Measurements from ENCODE around the gene A3GALT2. TPM values are rescaled to one million over a fixed set of nuclear protein-coding genes. Genes with fewer than 3 reads are reported as not detected.

A3GALT2 gene
- total RNA-seq, 1 experiment from 2014 or later, result not detected

GRCh38 chr1:33270379-33270778, 50.5 kb downstream of the A3GALT2 start:
- Histone ChIP-seq H2AK5ac (ENCODE audit: insufficient read length, low read length) (no peak overlapping the region), H3T11ph (ENCODE audit: low read length) (no peak overlapping the region), H3K79me2 (ENCODE audit: insufficient read depth, low read length) (no peaks in the 10 kb centered on the region; the same call in 1 of the 2 replicates), H2BK12ac (ENCODE audit: insufficient read length, low read depth, low read length) (no peak overlapping the region), H3K9me3 (ENCODE audit: control insufficient read depth, low read depth, low read length) (no peaks in the 10 kb centered on the region), H3K79me1 (ENCODE audit: insufficient read depth, low read depth, low read length, poor library complexity, severe bottlenecking) (no peaks in the 10 kb centered on the region), H4K8ac (replicated peaks; ENCODE audit: insufficient read length, low read depth, low read length) (no peak overlapping the region), H3K23me2 (ENCODE audit: insufficient read length, low read depth, low read length, poor library complexity, severe bottlenecking) (no peaks in the 10 kb centered on the region), H3K27me3 (ENCODE audit: insufficient read depth, low read length) (no peaks in the 10 kb centered on the region), H2BK5ac (ENCODE audit: insufficient read length, low read length) (no peak overlapping the region), H3K4ac (ENCODE audit: low read depth, low read length) (no peak overlapping the region), H3K4me1 (ENCODE audit: insufficient read depth, low read length) (peaks cover 4% of the 10 kb centered on the region; the same call in 1 of the 2 replicates), H3K18ac (ENCODE audit: insufficient read length, low read depth, low read length) (no peak overlapping the region), H2BK120ac (ENCODE audit: low read depth, low read length, poor library complexity, severe bottlenecking) (no peak overlapping the region), H4K20me1 (ENCODE audit: control insufficient read depth, insufficient read depth, insufficient read length) (no peaks in the 10 kb centered on the region), H2AFZ (ENCODE audit: low read length) (no peak overlapping the region), H2BK20ac (ENCODE audit: low read depth, low read length, poor library complexity, severe bottlenecking) (no peak overlapping the region), H3K14ac (ENCODE audit: insufficient read depth, low read length) (no peak overlapping the region; the same call in 1 of the 2 replicates), H4K5ac (ENCODE audit: insufficient read length, low read depth, low read length) (no peak overlapping the region), H3K23ac (ENCODE audit: insufficient read length, low read depth, low read length) (no peak overlapping the region), H2BK15ac (ENCODE audit: low read depth, low read length) (no peak overlapping the region), H3K56ac (ENCODE audit: insufficient read length, low read depth, low read length) (no peak overlapping the region), H4K91ac (ENCODE audit: insufficient read length, low read depth, low read length) (no peak overlapping the region), H3K9ac (ENCODE audit: extremely low read depth, insufficient read length, low read length) (no peak overlapping the region), H3K4me2 (ENCODE audit: insufficient read depth, insufficient read length, low read length) (no peak overlapping the region), H3K27ac (ENCODE audit: insufficient read length, low read depth, low read length) (no peak overlapping the region)
- Mint-ChIP-seq H3K4me1 (peaks cover 30 to 34% of the 10 kb centered on the region in 2 experiments), H3K9me3 (no peaks in the 10 kb centered on the region), H3K36me3 (ENCODE audit: insufficient read depth in 1 of 3, low read depth in 3 of 3) (peaks cover 3 to 18% (median 3%) of the 10 kb centered on the region in 3 experiments), H3K27ac (peak overlapping the region in 1 of 3 experiments; percentile 44; a peak in 1 of 7 replicates), H3K4me3 (peak overlapping the region in 1 of 2 experiments; percentile 14; a peak in 1 of 5 replicates), H3K27me3 (ENCODE audit: low read depth) (no peaks in the 10 kb centered on the region)
- TF ChIP-seq, protein P1, sequence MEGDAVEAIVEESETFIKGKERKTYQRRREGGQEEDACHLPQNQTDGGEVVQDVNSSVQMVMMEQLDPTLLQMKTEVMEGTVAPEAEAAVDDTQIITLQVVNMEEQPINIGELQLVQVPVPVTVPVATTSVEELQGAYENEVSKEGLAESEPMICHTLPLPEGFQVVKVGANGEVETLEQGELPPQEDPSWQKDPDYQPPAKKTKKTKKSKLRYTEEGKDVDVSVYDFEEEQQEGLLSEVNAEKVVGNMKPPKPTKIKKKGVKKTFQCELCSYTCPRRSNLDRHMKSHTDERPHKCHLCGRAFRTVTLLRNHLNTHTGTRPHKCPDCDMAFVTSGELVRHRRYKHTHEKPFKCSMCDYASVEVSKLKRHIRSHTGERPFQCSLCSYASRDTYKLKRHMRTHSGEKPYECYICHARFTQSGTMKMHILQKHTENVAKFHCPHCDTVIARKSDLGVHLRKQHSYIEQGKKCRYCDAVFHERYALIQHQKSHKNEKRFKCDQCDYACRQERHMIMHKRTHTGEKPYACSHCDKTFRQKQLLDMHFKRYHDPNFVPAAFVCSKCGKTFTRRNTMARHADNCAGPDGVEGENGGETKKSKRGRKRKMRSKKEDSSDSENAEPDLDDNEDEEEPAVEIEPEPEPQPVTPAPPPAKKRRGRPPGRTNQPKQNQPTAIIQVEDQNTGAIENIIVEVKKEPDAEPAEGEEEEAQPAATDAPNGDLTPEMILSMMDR (conservative IDR thresholded peaks at IDR 0.05), result no peak
- WGBS (ENCODE audit: extremely low coverage, insufficient read length, low lambda C conversion rate), result no CpG with 5 or more reads among the region's 5 CpGs
- DNase-seq, result no peak

Data from H9 (cell line).